SK-MEL-5 (cell line): ENCODE measurements around the gene PRMT7. TPM values are rescaled to one million over a fixed set of nuclear protein-coding genes. Genes with fewer than 3 reads are reported as not detected.
A peak's percentile ranks its signal among the peaks of the same experiment; 100 is the strongest.

Experiments used
- DNase-seq: peaks from one replicate; pipeline ENCODE4 v3.0.0-alpha.2; 2016; ENCODE audit warnings: low read depth, low spot score
- in situ Hi-C: cut with HindIII; loops from 2 replicates; pipeline ENCODE4 v1.10.0; 2016; ENCODE audit warnings: low sequenced_read_pairs, high pct_unique_total_duplicates, low pct_unique_long_range_greater_than_20kb
- total RNA-seq: library from RNA; depleted of rRNA; stranded (reverse); fragments of >200 nt; shearing (Covaris generic); gene quantifications from 2 replicates; pipeline ENCODE4 v1.2.3, GENCODE V29; 2014

PRMT7 gene
- total RNA-seq, 1 experiment from 2014 or later = 56.6 TPM

GRCh38 chr16:68366062-68366461 lies 55.2 kb downstream of the PRMT7 start:
- in situ Hi-C loops = no loop called here
- no peak for DNase-seq

GRCh38 chr16:68367030-68367429 lies 56.2 kb downstream of the PRMT7 start:
- DNase-seq = peak; percentile 49
- in situ Hi-C loops = no loop called here

- in situ Hi-C loops = no loop called here
- DNase-seq = no peak
Measured at GRCh38 chr16:68367440-68367839, 56.6 kb downstream of the PRMT7 start.

GRCh38 chr16:68367891-68368290 lies 57.1 kb downstream of the PRMT7 start:
- in situ Hi-C loops = no loop called here
- DNase-seq = no peak

- DNase-seq = no peak
- in situ Hi-C loops = no loop called here
Measured at GRCh38 chr16:68368301-68368888, 57.6 kb downstream of the PRMT7 start.

- no peak for DNase-seq
- in situ Hi-C loops = no loop called here
Measured at GRCh38 chr16:68369168-68369567, 58.3 kb downstream of the PRMT7 start.

- in situ Hi-C loops = no loop called here
- DNase-seq = no peak
Measured at GRCh38 chr16:68369697-68370580, 59.1 kb downstream of the PRMT7 start.

- DNase-seq = no peak
- in situ Hi-C loops = no loop called here
Measured at GRCh38 chr16:68370581-68371275, 59.9 kb downstream of the PRMT7 start.

- in situ Hi-C loops = no loop called here
Measured at GRCh38 chr16:68371276-68371651, 60.4 kb downstream of the PRMT7 start.

GRCh38 chr16:68371706-68372380 lies 61.0 kb downstream of the PRMT7 start:
- in situ Hi-C loops = no loop called here
- DNase-seq = no peak

More at GRCh38 chr16:68371276-68371651, 60.4 kb downstream of the PRMT7 start:
- DNase-seq = no peak

GRCh38 chr16:68372381-68372720 lies 61.5 kb downstream of the PRMT7 start:
- in situ Hi-C loops = no loop called here
- no peak for DNase-seq

GRCh38 chr16:68372806-68373205 lies 62.0 kb downstream of the PRMT7 start:
- in situ Hi-C loops = no loop called here
- no peak for DNase-seq

- in situ Hi-C loops = no loop called here
- DNase-seq = no peak
Measured at GRCh38 chr16:68373528-68374245, 62.9 kb downstream of the PRMT7 start.

- in situ Hi-C loops = no loop called here
- no peak for DNase-seq
Measured at GRCh38 chr16:68374246-68374805, 63.5 kb downstream of the PRMT7 start.

- in situ Hi-C loops = no loop called here
- DNase-seq = peak; percentile 10
Measured at GRCh38 chr16:68374961-68375660, 64.3 kb downstream of the PRMT7 start.

GRCh38 chr16:68375801-68376536 lies 65.2 kb downstream of the PRMT7 start:
- in situ Hi-C loops = no loop called here
- no peak for DNase-seq
